Activated T-cell treated with anti-CD3 and anti-CD28 coated beads, Interleukin-2, amount 50 U/mL, for 48 hours (primary cell): ENCODE results near the gene OCA2.

Experiments
- DNase-seq, 2 experiments: peaks; one replicate each; pipeline ENCODE4 v3.0.0-alpha.2; 2020

Gene OCA2

GRCh38 chr15:27835233-27835939 is 263.7 kb downstream of the OCA2 start:
- DNase-seq, result no peak

- DNase-seq, result no peak
These were observed 264.4 kb downstream of the OCA2 start for GRCh38 chr15:27834684-27835083.

GRCh38 chr15:27833974-27834373 is 265.1 kb downstream of the OCA2 start:
- DNase-seq, result no peak

GRCh38 chr15:27833178-27833577 is 265.9 kb downstream of the OCA2 start:
- no peak for DNase-seq

- no peak for DNase-seq
These were observed 266.9 kb downstream of the OCA2 start for GRCh38 chr15:27832237-27832596.

GRCh38 chr15:27831384-27832236 is 267.5 kb downstream of the OCA2 start:
- DNase-seq, result no peak

- no peak for DNase-seq
These were observed 270.4 kb downstream of the OCA2 start for GRCh38 chr15:27828746-27829145.

GRCh38 chr15:27826902-27827714 is 272.0 kb downstream of the OCA2 start:
- no peak for DNase-seq

- DNase-seq, result no peak
These were observed 272.7 kb downstream of the OCA2 start for GRCh38 chr15:27826411-27826810.

- no peak for DNase-seq
These were observed 274.2 kb downstream of the OCA2 start for GRCh38 chr15:27824841-27825422.

GRCh38 chr15:27821273-27821672 is 277.8 kb downstream of the OCA2 start:
- DNase-seq, result no peak

- no peak for DNase-seq
These were observed 278.4 kb downstream of the OCA2 start for GRCh38 chr15:27820722-27821121.

GRCh38 chr15:27820232-27820631 is 278.9 kb downstream of the OCA2 start:
- no peak for DNase-seq

- DNase-seq, result no peak
These were observed 281.9 kb downstream of the OCA2 start for GRCh38 chr15:27817258-27817657.

- no peak for DNase-seq
These were observed 282.3 kb downstream of the OCA2 start for GRCh38 chr15:27816790-27817189.

GRCh38 chr15:27815035-27815434 is 284.1 kb downstream of the OCA2 start:
- DNase-seq, result no peak

GRCh38 chr15:27813139-27813538 is 286.0 kb downstream of the OCA2 start:
- no peak for DNase-seq

GRCh38 chr15:27808182-27808581 is 290.9 kb downstream of the OCA2 start:
- no peak for DNase-seq

- no peak for DNase-seq
These were observed 291.8 kb downstream of the OCA2 start for GRCh38 chr15:27807335-27807734.

GRCh38 chr15:27806396-27806795 is 292.7 kb downstream of the OCA2 start:
- no peak for DNase-seq

GRCh38 chr15:27805261-27806220 is 293.6 kb downstream of the OCA2 start:
- DNase-seq, result no peak
